Breast epithelium (tissue), 4 donors: ENCODE measurements around the gene MED29. TPM values are rescaled to one million over a fixed set of nuclear protein-coding genes. Genes with fewer than 3 reads are reported as not detected.

ENCODE experiments used
- DNase-seq, 2 donors: peaks; one replicate each; pipeline ENCODE4 v3.0.0-alpha.2; 2019; ENCODE audit warnings: low spot score in 2 of 2
- H3K27ac ChIP-seq, 2 donors: fragments of 200-600 bp; sonication (generic) in 1 of 2; one replicate each; pipeline ENCODE4 v1.5.1; 2016 to 2019; ENCODE audit warnings: mild to moderate bottlenecking in 1 of 2
- H3K27me3 ChIP-seq, 2 donors: fragments of 200-600 bp; sonication (generic) in 1 of 2; one replicate each; pipeline versions ENCODE4 v1.5.1 to v1.6.0; 2017 to 2019; ENCODE audit warnings: control low read depth in 1 of 2, mild to moderate bottlenecking in 1 of 2
- H3K36me3 ChIP-seq: fragments of 200-600 bp; one replicate; pipeline ENCODE4 v1.5.1; 2019
- H3K4me1 ChIP-seq, 2 donors: fragments of 200-600 bp; sonication (generic); one replicate each; pipeline ENCODE4 v1.5.1; 2016 to 2019; ENCODE audit warnings: control low read depth in 1 of 2
- H3K4me3 ChIP-seq, 3 donors: fragments of 200-600 bp; sonication (generic); 1 replicate in 2 of 3; 2 replicates in 1 of 3; pipeline ENCODE4 v1.5.1; 2016 to 2019; ENCODE audit warnings: mild to moderate bottlenecking in 3 of 3, moderate library complexity in 2 of 3
- H3K9me3 ChIP-seq, 2 donors: fragments of 200-600 bp; sonication (generic) in 1 of 2; one replicate each; pipeline ENCODE4 v1.5.1; 2016 to 2019; ENCODE audit warnings: control low read depth in 1 of 2
- CTCF ChIP-seq, 3 donors: fragments of 450-650 bp; IDR thresholded peaks; one replicate each; pipeline ENCODE4 v1.5.1; 2016 to 2017; ENCODE audit warnings: antibody characterized with exemption in 3 of 3, mild to moderate bottlenecking in 3 of 3, moderate library complexity in 3 of 3
- POLR2A ChIP-seq: fragments of 450-650 bp; IDR thresholded peaks from one replicate; pipeline ENCODE4 v1.6.1; 2016; ENCODE audit warnings: antibody characterized with exemption, mild to moderate bottlenecking, moderate library complexity
- POLR2AphosphoS5 ChIP-seq, 3 donors: sonication (generic); formaldehyde crosslinking; IDR thresholded peaks; one replicate each; pipeline ENCODE4 v1.6.1; 2017; ENCODE audit warnings: antibody characterized with exemption in 3 of 3
- intact Hi-C: fragments of 100-400 bp; cut with DNase I; formaldehyde crosslinking; loops from one replicate; pipeline ENCODE4 v1.15.1; 2023; ENCODE audit warnings: low total_unique reads
- total RNA-seq, 3 donors: library from RNA; depleted of rRNA; stranded (reverse); fragments of >200 nt; gene quantifications; one replicate each; pipeline ENCODE4 v1.1.0, GENCODE V29; 2016

MED29 gene
- total RNA-seq, 3 donors from 2014 or later = 36.6 to 49.5 (median 47.3) TPM

DNA sequence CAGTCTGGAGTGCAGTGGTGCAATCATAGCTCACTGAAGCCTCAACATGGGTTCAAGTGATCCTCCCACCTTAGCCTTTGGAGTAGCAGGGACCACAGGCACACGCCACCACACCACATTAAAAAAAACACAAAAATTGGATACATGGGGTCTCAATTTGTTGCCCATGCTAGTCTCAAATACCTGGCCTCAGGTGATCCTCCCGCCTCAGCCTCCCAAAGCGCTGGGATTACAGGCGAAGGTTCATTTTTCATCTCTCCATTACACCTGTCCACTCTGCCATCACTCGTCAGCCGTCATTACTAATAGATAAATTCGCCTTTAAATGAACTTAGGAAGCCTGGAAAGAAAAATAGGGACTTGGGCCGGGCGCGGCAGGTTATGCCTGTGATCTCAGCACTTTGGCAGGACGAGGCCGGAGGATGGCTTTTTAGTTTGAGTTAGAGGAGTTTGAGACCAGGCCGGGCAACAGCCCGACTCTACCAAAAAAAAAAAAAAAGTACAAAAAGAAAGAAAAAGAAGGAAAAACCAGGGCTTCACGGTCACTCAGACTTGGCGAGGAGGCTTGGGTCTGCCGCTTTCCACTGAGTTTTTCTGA lies 53.5 kb downstream of the MED29 start:
- Histone ChIP-seq H3K4me1 (peaks cover 10 to 22% of the 10 kb centered on the region in 2 donors), H3K27me3 (no peaks in the 10 kb centered on the region), H3K36me3 (no peaks in the 10 kb centered on the region), H3K9me3 (no peaks in the 10 kb centered on the region), H3K4me3 (peak overlapping the region; percentile 84 to 98 (median 88)), H3K27ac (peak overlapping the region; percentile 95 to 98)
- intact Hi-C loops = no loop called here
- TF ChIP-seq POLR2A (no peak), POLR2AphosphoS5 (IDR thresholded peaks at IDR 0.05) (no peak), CTCF (IDR thresholded peaks at IDR 0.05) (no peak)
- no peak for DNase-seq

DNA sequence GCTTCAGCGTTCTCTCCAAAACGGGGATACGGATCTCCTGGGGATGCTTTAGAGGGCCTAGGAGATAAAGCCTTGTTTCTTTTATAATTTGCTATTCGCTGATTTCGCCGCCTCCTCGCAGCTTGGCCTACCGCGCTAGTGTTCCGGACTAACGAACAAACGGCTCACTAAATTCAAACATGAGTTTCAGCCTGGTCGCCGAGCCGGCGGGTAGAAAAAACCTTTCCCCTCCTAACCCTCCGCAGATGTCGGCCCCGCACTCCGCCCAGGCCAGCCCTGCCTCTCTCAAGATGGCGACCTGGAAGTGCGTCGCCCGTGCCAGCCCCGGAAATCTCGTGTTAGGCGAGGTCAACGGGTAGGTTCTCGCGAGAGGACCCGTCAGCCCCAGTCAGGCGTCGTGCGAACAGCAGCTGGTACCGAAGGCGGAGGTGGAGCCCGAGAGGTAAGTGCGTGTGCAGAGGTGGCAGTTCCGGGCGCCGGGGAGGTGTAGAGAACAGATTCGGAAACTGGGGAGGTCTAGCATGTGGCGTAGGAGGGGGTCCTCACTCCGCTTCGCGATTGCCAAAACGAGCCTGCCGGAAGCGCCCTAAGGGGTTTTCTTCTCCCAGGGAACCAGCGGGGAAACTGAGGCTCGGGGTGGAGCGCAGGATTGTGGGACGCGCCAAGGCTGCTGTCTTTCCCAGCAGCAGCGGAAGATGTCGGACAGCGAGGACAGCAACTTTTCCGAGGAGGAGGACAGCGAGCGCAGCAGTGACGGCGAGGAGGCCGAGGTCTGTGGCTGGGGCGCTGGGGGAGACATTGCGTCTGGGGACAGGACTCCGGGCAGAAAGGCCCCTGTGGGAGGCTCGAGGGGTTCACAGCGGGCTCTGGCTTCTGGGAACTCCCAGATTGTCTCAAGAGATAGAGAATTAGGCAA lies 54.3 kb downstream of the MED29 start, which contains the start of gene SUPT5H:
SUPT5H (plus strand) TSS at position 387 of the 916 bp plus-strand sequence; CDS start at position 696, 309 bp downstream.
- H3K27me3 ChIP-seq = no peaks in the 10 kb centered on the region
- DNase-seq = peak; percentile 97 to 98
- H3K9me3 ChIP-seq = no peaks in the 10 kb centered on the region
- TF ChIP-seq POLR2A (peak; percentile 97), CTCF (IDR thresholded peaks at IDR 0.05) (peak in 1 of 3 donors; percentile 7), POLR2AphosphoS5 (IDR thresholded peaks at IDR 0.05) (peak; percentile 98 to 99 (median 99))
- H3K4me3 ChIP-seq = peak within 1 kb of the TSS; percentile 84 to 98 (median 88)
- peak within 1 kb of the TSS; percentile 95 to 98 for H3K27ac ChIP-seq
- no peaks in the 10 kb centered on the region for H3K36me3 ChIP-seq
- intact Hi-C loops = no loop called here
- H3K4me1 ChIP-seq = peaks cover 10 to 22% of the 10 kb centered on the region in 2 donors

DNA sequence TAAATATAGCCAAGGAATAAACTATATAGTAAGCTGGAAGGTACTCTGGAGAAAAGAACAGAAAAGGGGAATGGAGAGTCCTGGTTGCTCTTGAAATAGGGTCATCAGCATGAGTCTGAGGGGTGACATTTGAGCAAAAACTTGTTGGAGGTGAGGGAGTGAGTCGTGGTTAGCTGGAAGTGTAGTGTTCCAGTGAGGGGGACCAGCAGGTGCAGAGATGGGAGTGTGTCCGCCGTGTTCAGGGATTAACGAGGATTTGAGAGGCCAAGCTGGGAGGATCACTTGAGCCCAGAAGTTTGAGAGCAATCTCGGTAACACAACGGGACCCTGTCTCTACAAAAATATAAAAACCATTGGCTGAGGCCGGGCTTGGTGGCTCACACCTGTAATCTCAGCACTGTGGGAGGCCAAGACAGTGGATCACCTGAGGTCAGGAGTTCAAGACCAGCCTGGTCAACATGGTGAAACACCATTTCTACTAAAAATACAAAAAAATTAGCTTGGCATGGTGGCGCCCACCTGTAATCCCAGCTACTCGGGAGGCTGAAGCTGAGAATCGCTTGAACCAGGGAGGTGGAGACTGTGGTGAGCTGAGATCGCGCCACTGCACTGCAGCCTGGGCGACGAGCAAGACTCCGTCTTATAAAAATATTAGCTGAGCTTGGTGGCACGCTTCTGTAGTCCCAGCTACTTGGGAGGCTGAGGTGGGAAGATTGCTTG lies 55.3 kb downstream of the MED29 start:
- no peak for DNase-seq
- H3K27me3 ChIP-seq = no peaks in the 10 kb centered on the region
- no peaks in the 10 kb centered on the region for H3K9me3 ChIP-seq
- peak overlapping the region in 1 of 2 donors; percentile 95 for H3K27ac ChIP-seq
- no peaks in the 10 kb centered on the region for H3K36me3 ChIP-seq
- intact Hi-C loops = no loop called here
- peaks cover 10 to 22% of the 10 kb centered on the region in 2 donors for H3K4me1 ChIP-seq
- peak overlapping the region; percentile 84 to 98 (median 88) for H3K4me3 ChIP-seq
- no peak for TF ChIP-seq POLR2A
- TF ChIP-seq POLR2AphosphoS5 (IDR thresholded peaks at IDR 0.05) = no peak
- TF ChIP-seq CTCF (IDR thresholded peaks at IDR 0.05) = no peak

DNA sequence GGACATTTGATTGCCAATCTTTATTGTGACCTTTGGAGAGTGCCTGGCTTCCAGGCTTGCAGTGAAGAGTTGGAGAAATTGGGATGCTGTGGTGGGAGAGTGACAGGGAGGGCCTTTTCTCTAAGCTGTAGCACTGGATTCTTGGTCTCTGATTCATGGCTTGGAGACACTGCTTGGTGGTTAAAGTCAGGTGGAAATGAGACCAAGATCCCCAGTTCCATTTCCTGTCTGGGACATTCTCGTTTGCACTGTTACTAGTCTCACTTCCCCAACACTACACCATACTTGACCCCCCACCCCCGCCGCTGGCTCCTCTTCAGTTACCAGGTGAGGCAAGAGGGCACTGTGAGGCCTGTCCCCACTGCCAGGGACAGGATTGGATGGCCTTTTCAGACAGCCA lies 57.1 kb downstream of the MED29 start:
- H3K27ac ChIP-seq = no peak overlapping the region
- no peaks in the 10 kb centered on the region for H3K27me3 ChIP-seq
- DNase-seq = no peak
- peak overlapping the region in 1 of 3 donors; percentile 11 for H3K4me3 ChIP-seq
- H3K4me1 ChIP-seq = peaks cover 10 to 22% of the 10 kb centered on the region in 2 donors
- TF ChIP-seq POLR2A (no peak), POLR2AphosphoS5 (IDR thresholded peaks at IDR 0.05) (no peak), CTCF (IDR thresholded peaks at IDR 0.05) (no peak)
- intact Hi-C loops = no loop called here
- H3K36me3 ChIP-seq = no peaks in the 10 kb centered on the region
- no peaks in the 10 kb centered on the region for H3K9me3 ChIP-seq
